ENCODE results near the gene ABCC6. TPM values are rescaled to one million over a fixed set of nuclear protein-coding genes. Genes with fewer than 3 reads are reported as not detected.

The ABCC6 gene
- total RNA-seq, 1 experiment from 2014 or later, result 44.6 TPM

- no peak for DNase-seq
- Histone ChIP-seq H3K4me1 (no peaks in the 10 kb centered on the region), H3K4me3 (ENCODE audit: low read depth, low read length) (no peak overlapping the region), H3K27me3 (replicated peaks; ENCODE audit: control insufficient read depth, insufficient read depth, low read length) (no peaks in the 10 kb centered on the region), H3K9me3 (no peaks in the 10 kb centered on the region), H3K36me3 (ENCODE audit: control insufficient read depth, insufficient read depth, low read length) (peaks cover 2% of the 10 kb centered on the region; the same call in 1 of the 2 replicates)
- no peak overlapping the region for H3K4me3 Mint-ChIP-seq (ENCODE audit: unreplicated experiment)
- ChIA-PET CTCF (interaction anchor here (0.7 kb wide), 1 partner anchor 423 kb away, joined by 3 read pairs; no protein-coding TSS in a partner anchor), POLR2A (no interaction called here)
- H3K4me1 Mint-ChIP-seq (ENCODE audit: low read depth, unreplicated experiment), result no peaks in the 10 kb centered on the region
- H3K36me3 Mint-ChIP-seq (ENCODE audit: insufficient read depth, unreplicated experiment), result peaks cover 41% of the 10 kb centered on the region
- no peaks in the 10 kb centered on the region for H3K27me3 Mint-ChIP-seq (ENCODE audit: insufficient read depth, unreplicated experiment)
- H3K9me3 Mint-ChIP-seq (ENCODE audit: unreplicated experiment), result no peaks in the 10 kb centered on the region
- intact Hi-C loops (cut with micrococcal nuclease; ENCODE audit: unreplicated experiment), result no loop called here
- H3K27ac Mint-ChIP-seq (ENCODE audit: unreplicated experiment), result no peak overlapping the region
- no TSS peak for BruUV-seq (replicated peaks)
- TF ChIP-seq, protein P1, sequence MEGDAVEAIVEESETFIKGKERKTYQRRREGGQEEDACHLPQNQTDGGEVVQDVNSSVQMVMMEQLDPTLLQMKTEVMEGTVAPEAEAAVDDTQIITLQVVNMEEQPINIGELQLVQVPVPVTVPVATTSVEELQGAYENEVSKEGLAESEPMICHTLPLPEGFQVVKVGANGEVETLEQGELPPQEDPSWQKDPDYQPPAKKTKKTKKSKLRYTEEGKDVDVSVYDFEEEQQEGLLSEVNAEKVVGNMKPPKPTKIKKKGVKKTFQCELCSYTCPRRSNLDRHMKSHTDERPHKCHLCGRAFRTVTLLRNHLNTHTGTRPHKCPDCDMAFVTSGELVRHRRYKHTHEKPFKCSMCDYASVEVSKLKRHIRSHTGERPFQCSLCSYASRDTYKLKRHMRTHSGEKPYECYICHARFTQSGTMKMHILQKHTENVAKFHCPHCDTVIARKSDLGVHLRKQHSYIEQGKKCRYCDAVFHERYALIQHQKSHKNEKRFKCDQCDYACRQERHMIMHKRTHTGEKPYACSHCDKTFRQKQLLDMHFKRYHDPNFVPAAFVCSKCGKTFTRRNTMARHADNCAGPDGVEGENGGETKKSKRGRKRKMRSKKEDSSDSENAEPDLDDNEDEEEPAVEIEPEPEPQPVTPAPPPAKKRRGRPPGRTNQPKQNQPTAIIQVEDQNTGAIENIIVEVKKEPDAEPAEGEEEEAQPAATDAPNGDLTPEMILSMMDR (IDR thresholded peaks at IDR 0.05; ENCODE audit: insufficient read depth in 1 of 2, low read depth in 1 of 2, low read length in 1 of 2, severe bottlenecking in 1 of 2, unreplicated experiment in 1 of 2), result no peak
Observed at GRCh38 chr16:16167927-16168326, 55.4 kb downstream of the ABCC6 start.

DNA sequence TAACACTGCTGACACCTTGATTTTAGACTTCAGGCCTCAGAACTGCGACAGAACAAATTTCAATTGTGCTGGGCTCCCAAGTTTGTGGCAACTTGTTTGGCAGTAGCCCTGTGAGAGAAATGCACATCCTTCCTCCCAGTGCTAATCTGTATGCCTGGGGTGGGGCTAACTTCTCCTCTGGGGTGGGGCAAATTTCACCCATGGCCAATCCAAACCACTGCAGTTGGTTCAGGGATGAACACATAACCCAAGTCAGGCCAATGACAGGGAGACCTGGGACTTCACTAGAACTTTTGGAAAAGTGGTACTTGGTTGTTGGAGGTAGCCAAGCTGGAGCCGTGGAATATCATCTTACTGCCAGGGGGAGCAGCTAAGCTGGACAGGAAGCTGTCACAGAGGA lies 56.3 kb downstream of the ABCC6 start:
- TF ChIP-seq, protein P1 (IDR thresholded peaks at IDR 0.05; ENCODE audit: insufficient read depth in 1 of 2, low read depth in 1 of 2, low read length in 1 of 2, severe bottlenecking in 1 of 2, unreplicated experiment in 1 of 2), result no peak
- POLR2A ChIA-PET, result no interaction called here

DNA sequence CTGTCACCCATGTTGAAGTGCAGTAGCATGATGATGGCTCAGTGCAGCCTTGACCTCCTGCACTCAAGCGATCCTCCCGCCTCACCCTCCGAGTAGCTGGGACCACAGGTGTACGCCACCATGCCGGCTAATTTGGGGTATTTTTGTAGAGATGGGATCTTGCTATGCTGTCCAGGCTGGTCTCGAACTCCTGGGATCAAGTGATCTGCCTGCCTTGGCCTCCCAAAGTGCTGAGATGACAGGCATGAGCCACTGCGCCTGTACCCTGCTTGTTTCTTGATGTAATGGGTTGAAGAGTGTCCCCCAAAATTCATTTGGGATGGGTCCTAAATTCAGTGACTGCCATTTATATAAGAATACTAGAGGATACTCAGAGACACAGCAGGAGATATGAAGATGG lies 57.2 kb downstream of the ABCC6 start:
- Histone ChIP-seq H3K4me3 (ENCODE audit: low read depth, low read length) (no peak overlapping the region), H3K4me1 (no peaks in the 10 kb centered on the region), H3K9me3 (no peaks in the 10 kb centered on the region), H3K36me3 (ENCODE audit: control insufficient read depth, insufficient read depth, low read length) (peaks cover 4% of the 10 kb centered on the region; the same call in 1 of the 2 replicates), H3K27me3 (replicated peaks; ENCODE audit: control insufficient read depth, insufficient read depth, low read length) (no peaks in the 10 kb centered on the region)
- Mint-ChIP-seq H3K4me3 (ENCODE audit: unreplicated experiment) (no peak overlapping the region), H3K27ac (ENCODE audit: unreplicated experiment) (no peak overlapping the region), H3K36me3 (ENCODE audit: insufficient read depth, unreplicated experiment) (peaks cover 36% of the 10 kb centered on the region), H3K27me3 (ENCODE audit: insufficient read depth, unreplicated experiment) (no peaks in the 10 kb centered on the region), H3K9me3 (ENCODE audit: unreplicated experiment) (no peaks in the 10 kb centered on the region), H3K4me1 (ENCODE audit: low read depth, unreplicated experiment) (no peaks in the 10 kb centered on the region)
- TF ChIP-seq, protein P1 (IDR thresholded peaks at IDR 0.05; ENCODE audit: insufficient read depth in 1 of 2, low read depth in 1 of 2, low read length in 1 of 2, severe bottlenecking in 1 of 2, unreplicated experiment in 1 of 2), result no peak
- ChIA-PET POLR2A (no interaction called here), CTCF (no interaction called here)
- intact Hi-C loops (cut with micrococcal nuclease; ENCODE audit: unreplicated experiment), result no loop called here
- no peak for DNase-seq
- no TSS peak for BruUV-seq (replicated peaks)

More for the DNA sequence above, 56.3 kb downstream of the ABCC6 start:
- Mint-ChIP-seq H3K36me3 (ENCODE audit: insufficient read depth, unreplicated experiment) (peaks cover 41% of the 10 kb centered on the region), H3K4me1 (ENCODE audit: low read depth, unreplicated experiment) (no peaks in the 10 kb centered on the region), H3K4me3 (ENCODE audit: unreplicated experiment) (no peak overlapping the region), H3K27ac (ENCODE audit: unreplicated experiment) (no peak overlapping the region), H3K9me3 (ENCODE audit: unreplicated experiment) (no peaks in the 10 kb centered on the region), H3K27me3 (ENCODE audit: insufficient read depth, unreplicated experiment) (no peaks in the 10 kb centered on the region)
- Histone ChIP-seq H3K9me3 (no peaks in the 10 kb centered on the region), H3K36me3 (ENCODE audit: control insufficient read depth, insufficient read depth, low read length) (peaks cover 2% of the 10 kb centered on the region; the same call in 1 of the 2 replicates), H3K27me3 (replicated peaks; ENCODE audit: control insufficient read depth, insufficient read depth, low read length) (no peaks in the 10 kb centered on the region), H3K4me3 (ENCODE audit: low read depth, low read length) (no peak overlapping the region), H3K4me1 (no peaks in the 10 kb centered on the region)
- CTCF ChIA-PET, result interaction anchor here (0.7 kb wide), 1 partner anchor 422 kb away, joined by 3 read pairs; no protein-coding TSS in a partner anchor
- BruUV-seq (replicated peaks), result no TSS peak
- no peak for DNase-seq
- intact Hi-C loops (cut with micrococcal nuclease; ENCODE audit: unreplicated experiment), result no loop called here

All from Caco-2 (cell line).